HG03571 (cell line): ENCODE results near the gene TSHZ2.

Experiments used
- ATAC-seq: cut with Tn5 transposase; IDR thresholded peaks from one replicate; pipeline ENCODE4 v1.9.1; 2021; ENCODE audit not compliant: unreplicated experiment

Gene TSHZ2

GRCh38 chr20:53190225-53190624, 218.1 kb downstream of the TSHZ2 start:
- ATAC-seq: no peak

- ATAC-seq: no peak
Measured at GRCh38 chr20:53191957-53192356, 219.8 kb downstream of the TSHZ2 start.

DNA sequence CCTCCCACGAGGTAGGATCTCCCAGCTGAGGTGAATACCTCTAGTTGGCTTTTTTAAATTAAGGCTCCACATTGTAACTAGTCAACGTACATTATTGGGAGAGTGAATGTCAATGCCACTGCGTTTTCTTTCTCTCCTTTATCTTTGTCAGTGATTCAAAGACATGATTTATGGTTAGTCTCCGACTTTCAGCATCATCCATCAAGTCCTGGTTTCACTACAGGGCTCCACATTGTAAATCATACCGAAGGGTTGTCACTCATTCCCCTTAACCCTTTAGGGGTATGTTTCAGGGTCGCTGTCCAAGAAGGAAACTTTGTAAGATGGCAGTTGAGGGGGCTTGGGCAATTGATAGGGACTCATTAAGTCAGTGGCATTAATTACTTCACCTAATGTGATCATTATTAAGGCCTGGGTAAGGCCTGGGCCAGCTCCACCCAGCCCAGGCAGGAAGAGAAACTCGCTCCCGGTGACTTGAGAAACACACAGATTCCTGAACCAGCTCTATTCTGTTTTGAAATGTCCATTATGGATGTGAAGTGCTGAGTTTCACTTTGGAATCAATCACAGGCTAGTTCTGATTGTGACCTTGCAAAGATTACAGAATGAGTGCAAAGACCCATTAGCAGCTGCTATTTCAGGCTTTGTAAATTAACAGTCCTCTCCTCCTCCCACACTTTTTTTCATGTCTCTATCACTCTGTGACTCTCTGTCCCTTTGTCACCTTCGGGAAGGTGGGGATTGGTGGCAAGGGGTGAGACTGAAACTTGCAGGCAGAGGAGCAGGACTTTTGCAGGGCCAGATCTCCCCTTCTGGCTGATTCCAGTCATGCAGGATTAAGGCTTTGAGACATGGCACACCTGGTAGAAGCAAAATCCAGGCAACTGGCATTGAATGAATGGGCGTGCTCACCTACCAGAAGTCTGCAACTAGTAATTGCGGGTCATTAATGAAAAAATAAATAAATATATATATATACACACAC, 222.4 kb downstream of the TSHZ2 start:
- ATAC-seq: no peak

- ATAC-seq: no peak
Measured at GRCh38 chr20:53195876-53196610, 223.9 kb downstream of the TSHZ2 start.

DNA sequence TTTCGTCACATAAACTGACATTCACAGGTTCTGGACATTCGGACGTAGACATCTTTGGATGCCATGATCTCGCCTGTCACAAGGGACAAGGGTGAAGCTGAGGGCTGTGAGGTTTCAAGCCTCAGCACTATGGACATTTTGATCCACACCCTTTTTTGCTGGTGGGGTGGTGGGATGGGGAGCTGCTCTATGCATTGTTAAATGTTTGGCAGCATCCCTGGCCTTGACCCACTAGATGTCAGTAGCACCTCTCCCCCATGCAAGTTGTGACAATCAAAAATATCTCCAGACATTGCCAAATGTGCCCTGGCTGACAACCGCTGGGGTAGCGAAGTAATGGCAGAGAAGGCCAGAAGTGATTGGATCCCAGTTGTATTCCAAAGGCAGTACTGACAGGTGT, 229.4 kb downstream of the TSHZ2 start:
- ATAC-seq: no peak

GRCh38 chr20:53202777-53203176, 230.6 kb downstream of the TSHZ2 start:
- ATAC-seq: no peak

DNA sequence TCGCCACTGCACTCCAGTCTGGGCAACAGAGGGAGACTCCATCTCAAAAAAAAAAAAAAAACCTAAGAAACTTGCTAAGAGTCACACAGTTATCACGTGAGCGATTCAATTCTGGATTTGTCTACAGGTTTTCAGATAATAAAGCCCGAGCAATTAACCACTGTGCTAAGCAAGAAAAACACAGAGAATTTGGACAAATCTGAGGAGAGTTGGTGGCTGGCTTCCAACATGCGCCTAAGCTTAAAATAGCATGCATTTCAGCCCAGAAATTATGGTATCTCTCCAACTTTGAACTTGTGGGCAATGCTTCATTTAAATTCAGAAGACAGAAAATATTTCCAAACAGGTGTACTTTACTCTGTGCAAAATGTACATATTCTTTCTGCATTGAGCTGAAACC, 232.9 kb downstream of the TSHZ2 start:
- no peak for ATAC-seq

GRCh38 chr20:53208110-53208832, 236.1 kb downstream of the TSHZ2 start:
- no peak for ATAC-seq

DNA sequence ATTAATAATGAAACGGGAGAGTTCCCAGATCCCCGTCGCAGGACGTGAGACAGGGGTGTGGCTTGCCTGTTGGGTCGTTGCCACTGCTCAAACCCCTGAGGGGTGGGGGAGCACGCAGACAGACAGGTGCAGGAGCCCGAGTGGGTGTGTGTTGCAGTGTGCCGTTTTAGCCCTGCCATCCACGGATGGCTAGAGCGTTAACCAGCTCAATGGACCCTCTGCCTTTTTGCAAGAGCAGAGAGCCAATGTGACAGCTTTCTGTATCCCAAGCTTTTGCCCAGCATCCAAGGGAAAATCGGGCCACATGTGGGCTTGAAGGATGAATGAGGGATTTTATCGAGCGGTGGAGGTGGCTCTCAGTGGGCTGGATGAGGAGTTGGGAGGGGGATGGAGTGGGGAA, 237.9 kb downstream of the TSHZ2 start:
- no peak for ATAC-seq

GRCh38 chr20:53210931-53211330, 238.8 kb downstream of the TSHZ2 start:
- ATAC-seq: no peak

GRCh38 chr20:53212018-53212417, 239.9 kb downstream of the TSHZ2 start:
- ATAC-seq: no peak

- no peak for ATAC-seq
Measured at GRCh38 chr20:53214392-53214791, 242.2 kb downstream of the TSHZ2 start.

- no peak for ATAC-seq
Measured at GRCh38 chr20:53215166-53215565, 243.0 kb downstream of the TSHZ2 start.

DNA sequence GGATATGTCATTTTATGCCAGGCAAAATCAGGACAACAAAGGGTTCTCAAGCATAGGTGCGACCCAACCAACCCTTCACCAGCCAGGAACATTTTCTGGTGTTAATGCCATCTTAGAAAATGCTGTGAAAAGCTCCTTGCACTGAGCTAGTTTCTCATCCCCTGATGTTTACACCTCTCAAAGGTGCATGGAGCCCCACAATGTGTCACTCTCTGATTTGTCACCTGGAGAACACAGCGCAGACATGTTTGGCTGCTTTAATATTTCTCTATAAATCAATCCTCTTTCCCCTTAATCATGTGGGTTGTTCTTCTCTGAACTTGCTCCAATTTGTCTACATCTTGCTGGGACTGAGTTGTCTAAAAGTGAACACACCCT, 244.3 kb downstream of the TSHZ2 start:
- no peak for ATAC-seq

GRCh38 chr20:53216856-53217576, 244.9 kb downstream of the TSHZ2 start:
- peak; percentile 72 for ATAC-seq

DNA sequence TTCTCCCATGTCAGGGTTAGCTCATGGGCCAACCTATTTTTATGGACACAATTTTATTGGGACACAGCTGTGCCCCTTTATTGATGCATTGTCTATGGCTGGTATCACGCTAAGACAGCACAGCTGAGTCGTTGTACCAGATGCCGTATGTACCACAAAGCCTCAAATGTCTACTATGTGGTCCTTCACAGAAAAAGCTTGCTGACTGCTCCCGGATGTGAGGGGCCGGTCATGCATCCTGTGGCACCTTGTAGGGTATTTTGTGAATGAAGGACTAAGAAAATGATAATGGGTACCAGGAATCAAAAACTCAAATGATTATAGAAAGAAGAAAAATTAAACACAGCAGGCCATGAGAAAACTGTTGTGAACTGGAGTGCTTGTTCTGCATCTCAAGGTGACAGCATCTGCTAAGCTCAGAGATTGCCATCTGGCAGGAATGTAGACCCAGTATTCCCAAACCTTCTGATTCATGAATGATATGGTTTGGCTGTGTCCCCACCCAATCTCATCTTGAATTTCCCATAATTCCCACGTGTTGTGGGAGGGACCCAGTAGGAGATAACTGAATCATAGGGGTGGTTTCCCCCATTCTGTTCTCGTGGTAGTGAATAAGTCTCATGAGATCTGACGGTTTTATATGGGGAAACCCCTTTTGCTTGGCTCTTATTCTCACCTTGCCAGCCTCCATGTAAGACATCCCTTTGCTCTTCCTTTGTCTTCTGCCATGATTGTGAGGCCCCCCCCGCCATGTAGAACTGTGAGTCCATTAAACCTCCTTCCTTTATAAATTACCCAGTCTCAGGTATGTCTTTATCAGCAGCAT, 248.5 kb downstream of the TSHZ2 start:
- no peak for ATAC-seq

DNA sequence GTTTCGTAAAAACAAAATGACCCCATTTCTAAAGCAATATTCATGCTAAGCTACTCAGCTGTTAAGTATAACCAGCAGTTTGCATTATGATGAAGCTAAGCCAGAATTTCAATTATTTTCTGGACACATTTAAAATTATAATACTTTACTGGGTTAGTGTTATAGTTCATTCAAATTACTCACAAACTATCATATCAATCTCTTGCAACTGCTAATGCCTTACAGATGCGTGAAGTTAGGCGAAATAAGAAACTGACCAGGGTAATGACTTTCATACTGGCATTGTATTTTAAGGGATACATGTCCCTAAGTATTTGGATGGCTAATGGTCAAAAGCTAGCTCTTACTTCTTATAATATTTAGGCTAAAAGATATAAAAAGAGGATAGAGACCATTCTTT, 249.6 kb downstream of the TSHZ2 start:
- no peak for ATAC-seq

DNA sequence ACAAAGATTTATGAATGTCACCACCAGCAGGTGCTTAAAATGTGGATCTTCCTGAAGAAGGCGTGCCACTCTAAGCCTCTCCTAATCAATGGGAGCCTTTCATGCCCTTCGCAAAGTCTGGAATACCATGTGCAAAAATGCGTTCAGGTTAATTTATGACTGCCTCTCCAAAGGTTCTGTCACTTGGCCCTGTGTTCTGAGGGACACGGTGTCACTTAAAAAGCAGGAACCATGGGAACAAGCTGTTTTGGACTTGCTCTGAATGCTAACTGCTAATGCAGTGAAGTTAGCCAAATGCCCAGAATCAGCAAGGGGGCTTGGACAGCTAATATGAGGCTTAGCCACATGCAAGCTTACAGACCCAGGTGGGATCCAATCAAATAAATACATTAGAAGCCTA, 250.3 kb downstream of the TSHZ2 start:
- ATAC-seq: no peak

- ATAC-seq: no peak
Measured at GRCh38 chr20:53222932-53223331, 250.8 kb downstream of the TSHZ2 start.

DNA sequence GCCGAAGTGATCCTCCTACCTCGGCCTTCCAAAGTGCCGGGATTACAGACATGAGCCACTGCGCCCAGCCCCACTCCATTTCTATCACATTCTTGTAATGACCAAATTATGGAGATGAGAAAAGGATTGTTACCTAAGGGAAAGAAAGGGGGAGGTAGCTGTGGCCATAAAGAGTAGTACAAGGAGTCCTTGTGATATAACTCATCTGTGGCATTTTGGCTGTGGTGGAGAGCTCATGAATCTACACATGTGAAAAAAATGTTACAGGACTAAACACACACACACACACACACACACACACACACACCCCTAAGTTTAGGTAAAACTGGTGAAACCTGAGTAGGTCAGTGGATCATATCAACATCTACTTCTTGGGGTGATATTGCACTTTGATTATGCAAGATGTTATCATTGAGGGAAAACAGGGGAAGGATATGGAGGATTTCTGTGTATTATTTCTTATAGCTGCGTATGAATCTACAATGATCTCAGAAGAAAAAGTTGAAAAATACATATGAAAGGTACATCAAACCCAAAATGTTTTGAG, 251.5 kb downstream of the TSHZ2 start:
- no peak for ATAC-seq
